Testis (tissue), 2 donors: ENCODE data around the gene FGF9.

Experiments
- POLR2A ChIP-seq: fragments of 450-650 bp; IDR thresholded peaks from one replicate; pipeline ENCODE4 v1.6.1; 2017; ENCODE audit warnings: antibody characterized with exemption, mild to moderate bottlenecking, moderate library complexity
- TF ChIP-seq, protein P1 (sequence below), 3 experiments: fragments of 450-650 bp in 2 of 3; fragments of 200-600 bp in 1 of 3; sonication (generic) in 1 of 3; IDR thresholded peaks; one replicate each; pipeline ENCODE4 v1.5.1; 2016 to 2019; ENCODE audit warnings: antibody characterized with exemption in 3 of 3, mild to moderate bottlenecking in 2 of 3, moderate library complexity in 1 of 3

- TF ChIP-seq, protein P1, sequence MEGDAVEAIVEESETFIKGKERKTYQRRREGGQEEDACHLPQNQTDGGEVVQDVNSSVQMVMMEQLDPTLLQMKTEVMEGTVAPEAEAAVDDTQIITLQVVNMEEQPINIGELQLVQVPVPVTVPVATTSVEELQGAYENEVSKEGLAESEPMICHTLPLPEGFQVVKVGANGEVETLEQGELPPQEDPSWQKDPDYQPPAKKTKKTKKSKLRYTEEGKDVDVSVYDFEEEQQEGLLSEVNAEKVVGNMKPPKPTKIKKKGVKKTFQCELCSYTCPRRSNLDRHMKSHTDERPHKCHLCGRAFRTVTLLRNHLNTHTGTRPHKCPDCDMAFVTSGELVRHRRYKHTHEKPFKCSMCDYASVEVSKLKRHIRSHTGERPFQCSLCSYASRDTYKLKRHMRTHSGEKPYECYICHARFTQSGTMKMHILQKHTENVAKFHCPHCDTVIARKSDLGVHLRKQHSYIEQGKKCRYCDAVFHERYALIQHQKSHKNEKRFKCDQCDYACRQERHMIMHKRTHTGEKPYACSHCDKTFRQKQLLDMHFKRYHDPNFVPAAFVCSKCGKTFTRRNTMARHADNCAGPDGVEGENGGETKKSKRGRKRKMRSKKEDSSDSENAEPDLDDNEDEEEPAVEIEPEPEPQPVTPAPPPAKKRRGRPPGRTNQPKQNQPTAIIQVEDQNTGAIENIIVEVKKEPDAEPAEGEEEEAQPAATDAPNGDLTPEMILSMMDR (IDR thresholded peaks at IDR 0.05) = no peak
- no peak for TF ChIP-seq POLR2A
Observed at GRCh38 chr13:21691928-21692327, 21.1 kb downstream of the FGF9 start.
